SK-N-MC (cell line): Measurements from ENCODE around the gene DCTPP1.

Experiments
- EZH2 ChIP-seq: fragments of 200-600 bp; sonication (generic); IDR thresholded peaks from one replicate; pipeline ENCODE4 v1.6.1; 2017; ENCODE audit warnings: antibody characterized with exemption
- POLR2AphosphoS5 ChIP-seq: IDR thresholded peaks from 2 replicates; pipeline ENCODE4 v1.6.1; 2012; ENCODE audit warnings: mild to moderate bottlenecking, low read depth, low read length, borderline replicate concordance

GRCh38 chr16:30407102-30407803 is 22.6 kb downstream of the DCTPP1 start, which contains the start of gene ZNF771:
- TF ChIP-seq EZH2: no peak
- peak; percentile 81 for TF ChIP-seq POLR2AphosphoS5
